GOT3 (cell line): ENCODE measurements around the gene MICAL1.

Source experiments
- DNase-seq: peaks from one replicate; lab custom pipeline; 2025; ENCODE audit warnings: mixed read lengths; lab: John Stamatoyannopoulos, UW

Gene MICAL1

DNA sequence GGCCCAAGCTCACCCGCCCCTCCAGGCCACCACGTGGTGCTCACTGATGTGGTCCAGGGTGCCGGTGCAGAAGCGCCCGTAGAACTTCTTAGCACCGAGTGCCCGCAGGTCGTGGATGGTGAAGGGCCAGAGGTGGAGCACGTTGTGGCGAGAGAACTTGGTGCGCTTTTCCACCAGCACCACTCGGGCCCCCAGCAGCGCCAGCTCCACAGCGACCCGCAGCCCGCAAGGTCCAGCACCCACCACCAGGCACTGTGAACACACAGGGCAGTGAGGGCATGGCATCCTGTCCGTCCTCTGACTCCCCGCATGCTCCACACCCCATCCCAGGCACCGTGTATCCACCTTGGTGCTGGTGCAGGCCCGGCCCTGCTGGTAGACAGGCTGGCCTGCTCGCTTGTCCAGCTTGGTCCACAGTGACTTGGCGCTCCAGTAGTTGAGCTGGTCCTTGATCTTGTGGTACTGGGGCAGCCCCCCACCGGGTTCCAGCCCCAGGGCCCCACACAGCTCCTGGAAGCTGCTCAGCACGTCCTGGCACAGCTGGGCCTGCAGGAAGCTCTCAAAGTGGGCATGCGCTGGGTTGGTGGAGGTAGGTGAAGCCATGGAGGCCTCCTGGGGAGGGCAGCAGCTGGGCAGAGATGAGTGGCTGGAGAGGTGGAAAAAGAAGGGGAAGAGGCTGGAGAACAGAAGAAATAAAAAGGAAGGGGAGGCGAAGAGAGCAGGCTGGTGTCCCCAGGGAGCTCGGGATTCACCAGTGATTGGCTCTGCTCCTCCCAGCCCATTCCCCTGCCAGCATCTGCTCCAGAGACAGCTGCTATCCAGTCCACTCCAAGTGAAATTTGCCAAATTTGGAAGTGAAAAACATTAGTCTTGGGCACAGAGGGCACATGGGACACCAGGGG lies 1.7 kb downstream of the MICAL1 start:
- no peak for DNase-seq

DNA sequence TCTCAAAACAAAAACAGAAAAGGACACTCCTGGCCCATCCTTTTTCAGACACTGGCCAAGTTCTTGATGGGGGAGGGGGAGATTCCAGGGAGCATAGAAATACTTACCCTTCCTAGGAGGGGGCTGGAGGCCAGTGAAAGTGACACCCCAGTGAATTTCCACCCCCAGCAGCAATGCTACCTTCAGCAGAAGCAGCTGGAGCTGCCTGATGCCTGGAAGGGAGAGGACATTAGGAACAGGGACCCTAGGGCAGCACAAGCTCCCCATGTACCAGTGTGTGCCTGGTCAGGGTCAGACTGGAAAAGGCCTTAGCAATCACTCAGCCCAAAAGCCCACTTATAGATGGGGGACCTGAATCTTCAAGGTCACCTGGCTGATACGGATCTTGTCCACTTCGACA lies 2.4 kb downstream of the MICAL1 start:
- no peak for DNase-seq

DNA sequence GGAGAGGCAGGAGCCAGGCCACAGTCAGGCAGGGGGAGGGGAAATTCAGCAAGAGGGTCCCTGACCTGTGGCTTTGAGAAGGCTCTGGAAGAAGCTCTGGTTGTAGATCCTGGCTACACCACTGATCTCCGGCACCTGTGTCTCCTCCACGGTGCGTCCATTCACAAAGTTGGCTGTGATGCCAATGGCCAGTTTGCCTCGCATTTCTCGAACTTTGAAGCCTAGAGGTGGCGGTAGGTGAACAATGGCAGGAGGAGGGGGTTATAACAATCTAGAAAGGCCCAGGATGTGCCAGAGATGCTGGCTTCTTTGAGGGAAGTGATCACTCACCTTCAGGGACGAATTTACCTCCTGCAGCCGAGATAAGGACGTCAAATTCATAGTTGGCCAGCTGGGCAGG lies 3.4 kb downstream of the MICAL1 start:
- no peak for DNase-seq

DNA sequence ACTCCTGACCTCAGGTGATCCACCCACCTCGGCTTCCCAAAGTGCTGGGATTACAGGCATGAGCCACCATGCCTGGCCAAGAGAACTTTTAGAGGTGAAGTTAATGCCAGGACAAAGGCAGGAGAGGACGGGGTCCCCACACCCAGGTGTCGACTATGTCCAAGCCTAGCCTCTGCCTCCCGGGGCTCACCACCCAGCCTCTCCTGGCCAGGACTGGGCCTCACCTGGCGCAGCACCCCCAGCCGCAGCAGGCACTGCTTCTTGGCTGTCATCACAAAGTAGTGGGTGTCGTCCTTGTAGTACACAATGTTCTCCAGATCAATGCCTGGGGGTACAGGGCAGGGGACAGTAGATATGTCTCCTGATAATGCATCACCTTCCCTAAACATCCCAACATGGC lies 4.2 kb downstream of the MICAL1 start:
- no peak for DNase-seq

DNA sequence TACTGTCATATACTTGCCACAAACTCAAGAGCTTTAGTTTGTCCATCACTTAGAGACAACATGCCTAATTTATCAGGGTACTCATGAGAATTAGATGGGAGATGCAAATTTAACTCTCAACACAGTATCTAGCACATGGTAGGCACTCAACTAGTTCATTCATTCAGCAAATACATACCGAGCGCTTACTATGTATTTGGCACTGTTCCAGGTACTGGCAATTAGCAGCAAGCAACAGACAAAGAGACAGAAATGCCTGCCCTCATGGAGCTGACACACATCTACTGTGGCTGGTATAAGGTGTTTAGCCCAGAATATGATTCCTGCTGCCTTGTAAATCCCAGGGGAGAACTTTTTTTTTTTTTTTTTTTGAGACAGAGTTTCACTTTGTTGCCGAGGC lies 4.8 kb downstream of the MICAL1 start:
- DNase-seq: no peak

DNA sequence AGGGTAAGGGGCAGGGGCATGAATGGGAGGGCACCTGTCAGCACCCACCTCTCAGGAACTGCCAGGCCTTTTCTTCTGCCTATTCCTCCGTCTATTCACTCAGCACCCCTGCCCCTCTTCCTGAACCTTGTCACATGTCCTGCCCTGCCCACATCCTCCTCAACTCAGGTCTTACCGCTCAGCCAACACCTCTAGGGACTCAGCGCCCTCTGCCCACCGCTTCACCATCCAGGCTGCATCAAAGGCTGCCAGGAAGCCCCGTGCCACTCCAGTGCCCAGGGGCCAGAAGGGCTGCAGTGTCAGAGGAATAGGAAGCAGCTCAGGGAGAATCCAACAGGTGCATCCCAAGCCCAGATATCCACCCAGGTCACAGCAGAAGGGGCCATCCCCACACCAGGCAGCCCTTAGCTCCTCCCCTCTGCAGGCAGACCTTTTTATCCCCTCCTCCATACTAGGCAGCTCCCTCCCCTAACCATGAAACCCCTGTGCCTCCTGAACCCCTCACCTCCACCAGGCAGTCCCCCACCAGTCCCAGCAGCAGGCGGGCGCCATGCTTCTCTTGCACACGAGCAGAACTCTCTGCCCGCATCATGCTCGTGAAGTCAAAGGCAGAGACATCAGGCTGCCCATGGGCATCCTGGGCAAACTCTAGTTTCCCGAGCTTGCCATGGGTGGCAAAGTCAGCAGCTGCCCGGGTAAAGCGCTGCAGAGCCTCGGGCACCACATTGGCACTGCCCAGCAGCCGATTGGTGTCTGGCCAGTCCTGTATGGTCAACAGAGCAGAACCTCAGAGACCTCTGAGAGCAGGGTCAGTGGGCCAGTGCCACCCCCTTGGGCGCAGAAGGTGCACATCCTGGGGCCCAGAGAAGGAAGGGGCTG lies 5.5 kb downstream of the MICAL1 start:
- no peak for DNase-seq

DNA sequence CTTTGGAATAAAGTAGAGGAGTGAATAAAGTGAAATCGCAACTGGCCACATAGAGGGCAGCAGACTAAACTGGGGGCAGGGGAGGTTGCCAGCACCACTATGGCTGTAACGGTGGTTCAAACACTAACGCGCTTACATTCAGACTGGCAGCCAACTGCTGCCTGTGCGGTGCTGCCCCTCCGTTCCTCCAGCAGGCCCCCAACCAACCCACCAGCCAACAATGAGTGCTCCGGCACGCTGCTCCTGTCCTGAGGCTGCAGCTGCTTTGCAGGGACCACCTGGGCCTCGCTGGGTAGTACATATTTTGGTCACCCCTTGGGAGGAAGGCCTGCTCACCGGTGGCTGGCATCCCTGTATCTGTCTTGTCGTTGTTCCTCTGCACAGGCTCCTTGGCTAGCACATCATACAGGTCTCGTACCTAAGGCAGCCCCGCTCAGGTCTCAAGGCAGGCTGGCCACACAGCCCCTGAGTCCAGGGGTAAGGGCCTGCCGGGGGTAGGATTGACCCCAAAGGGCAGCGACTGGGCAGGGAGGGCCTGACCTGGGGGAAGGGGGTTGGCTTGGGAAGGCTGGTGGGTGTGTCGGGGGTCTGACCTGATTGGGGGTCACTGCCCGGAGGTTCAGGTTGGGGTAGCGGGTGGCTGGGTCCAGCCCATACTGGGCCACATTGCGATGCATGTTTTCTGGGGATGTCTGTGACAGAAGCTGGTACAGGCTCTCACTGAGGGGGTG lies 6.3 kb downstream of the MICAL1 start:
- DNase-seq: no peak

DNA sequence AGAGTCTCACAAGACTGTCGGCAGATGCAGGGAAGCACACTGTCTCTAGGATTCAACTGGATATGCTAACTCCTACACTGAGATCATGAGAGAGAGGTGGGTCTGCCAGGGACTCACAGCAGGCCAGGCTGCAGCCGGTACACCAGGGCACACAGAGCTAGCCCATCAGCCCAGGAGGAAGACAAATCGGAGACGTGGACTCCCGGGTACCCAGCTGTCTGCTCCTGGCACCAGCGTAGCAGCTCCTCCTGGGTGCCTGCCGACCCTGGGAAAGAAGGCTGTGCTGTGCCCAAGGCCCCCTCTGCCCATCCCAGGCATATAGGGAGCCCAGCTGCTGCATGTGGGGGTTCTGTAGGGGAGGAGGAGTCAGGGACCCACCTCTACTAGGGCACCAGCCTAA lies 7.0 kb downstream of the MICAL1 start:
- no peak for DNase-seq

DNA sequence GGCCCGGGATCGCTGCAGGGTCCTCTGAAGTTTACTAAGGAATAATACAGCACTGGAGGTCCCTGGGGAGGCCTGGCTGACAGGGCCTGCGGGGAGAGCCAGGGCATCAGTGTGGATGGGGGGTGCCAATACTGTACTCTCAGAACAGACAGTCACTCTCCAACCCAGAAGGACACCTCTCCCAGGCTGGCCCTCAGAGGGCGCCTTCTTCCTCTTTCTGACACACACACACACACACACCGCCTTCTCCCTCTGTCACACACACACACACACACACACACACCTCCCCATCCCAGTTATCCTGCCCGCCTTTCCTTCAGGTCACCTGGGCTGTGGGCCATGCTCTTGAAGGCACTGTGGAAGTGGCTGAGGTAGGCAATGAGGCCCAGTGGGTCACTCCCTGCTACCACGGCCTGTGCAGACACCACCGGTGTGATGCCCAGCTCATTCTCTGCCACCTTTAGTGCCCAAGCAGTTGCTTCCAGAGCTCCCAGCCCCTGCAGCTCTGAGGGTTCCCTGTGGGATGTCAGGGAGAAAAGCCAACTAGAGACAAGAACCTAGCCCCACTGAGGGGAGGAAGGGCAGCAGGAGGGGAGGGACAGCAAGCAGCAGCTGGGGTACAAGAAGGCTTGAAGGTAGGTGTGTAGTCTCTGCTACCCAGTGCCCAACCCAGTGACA lies 7.6 kb downstream of the MICAL1 start:
- DNase-seq: no peak

DNA sequence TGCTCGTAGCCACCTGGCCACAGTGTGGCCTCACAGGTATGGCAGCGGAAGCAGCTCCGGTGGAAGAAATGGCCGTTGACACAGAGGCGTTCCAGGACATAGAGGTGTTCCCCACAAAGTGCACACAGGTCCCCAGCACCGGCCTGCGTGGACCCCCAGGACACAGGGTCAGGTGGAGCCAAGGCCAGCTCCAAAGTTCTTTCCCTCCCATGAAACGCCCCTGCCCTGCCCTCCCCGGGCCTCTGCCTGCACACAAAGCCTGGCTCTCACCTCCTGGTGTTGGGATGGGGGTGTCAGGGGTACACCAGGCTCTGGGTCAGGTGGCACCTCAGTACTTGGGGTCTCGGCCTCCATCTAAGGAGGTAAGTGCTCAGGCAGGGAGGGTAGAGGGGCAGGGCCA lies 8.5 kb downstream of the MICAL1 start:
- DNase-seq: no peak

DNA sequence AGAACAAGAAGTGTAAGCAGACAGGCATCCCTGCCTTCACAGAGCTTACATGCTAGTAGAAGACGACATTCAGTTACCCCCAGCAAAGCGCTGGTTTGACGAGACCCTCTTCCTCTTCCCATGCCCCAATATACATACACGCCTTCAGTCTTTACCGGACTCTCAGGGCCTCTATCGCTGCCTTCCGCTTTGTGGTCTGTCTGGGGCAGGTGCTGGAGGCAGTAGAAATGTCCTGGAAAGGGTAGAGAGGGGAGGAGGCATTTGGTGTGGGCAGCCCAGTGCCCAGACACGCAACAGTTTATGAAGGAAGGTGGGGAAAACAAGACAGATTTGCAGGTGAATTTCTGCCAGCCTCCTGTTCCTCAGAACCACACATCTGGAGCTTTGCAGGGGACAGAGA lies 9.0 kb downstream of the MICAL1 start:
- DNase-seq: no peak

DNA sequence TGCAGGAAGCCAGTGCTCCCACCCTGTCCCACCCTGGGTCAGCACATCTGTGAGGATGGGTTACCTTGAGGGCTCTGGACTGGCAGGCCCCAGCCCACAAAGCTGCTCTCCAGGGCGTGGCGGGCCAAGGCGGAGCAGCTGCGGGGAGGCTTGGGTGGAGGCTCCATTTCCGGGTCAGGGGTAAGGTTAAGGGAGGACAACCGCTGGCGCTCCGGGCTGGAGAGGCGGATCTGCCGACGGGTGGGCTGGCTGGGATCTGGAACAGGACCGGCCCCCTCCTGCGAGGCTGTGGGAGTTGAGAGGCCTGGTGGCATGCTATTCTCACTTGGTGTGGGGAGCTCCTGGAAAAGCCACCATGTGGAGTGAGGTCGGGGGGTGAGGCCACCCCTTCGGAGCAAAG lies 9.5 kb downstream of the MICAL1 start:
- no peak for DNase-seq

DNA sequence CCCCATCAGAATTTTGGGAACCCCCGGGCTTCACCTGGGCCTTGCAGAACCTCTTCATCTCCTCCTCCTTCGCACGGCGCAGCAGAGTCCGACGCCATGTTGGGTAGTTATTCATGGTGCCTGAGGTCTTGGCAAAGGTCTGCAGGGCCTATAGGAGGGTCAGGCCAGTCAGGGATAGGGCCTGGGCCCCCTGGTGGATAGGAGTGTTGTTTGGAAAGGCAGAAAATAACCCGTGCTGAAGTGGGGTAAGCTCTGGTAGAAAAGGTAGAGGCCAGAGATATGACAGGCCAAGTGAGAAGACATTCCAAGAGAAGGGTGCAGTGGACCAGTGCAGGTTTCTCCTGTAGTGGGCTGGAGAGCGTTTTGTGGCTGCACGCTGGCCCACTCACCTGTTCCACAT lies 10.2 kb downstream of the MICAL1 start:
- no peak for DNase-seq

DNA sequence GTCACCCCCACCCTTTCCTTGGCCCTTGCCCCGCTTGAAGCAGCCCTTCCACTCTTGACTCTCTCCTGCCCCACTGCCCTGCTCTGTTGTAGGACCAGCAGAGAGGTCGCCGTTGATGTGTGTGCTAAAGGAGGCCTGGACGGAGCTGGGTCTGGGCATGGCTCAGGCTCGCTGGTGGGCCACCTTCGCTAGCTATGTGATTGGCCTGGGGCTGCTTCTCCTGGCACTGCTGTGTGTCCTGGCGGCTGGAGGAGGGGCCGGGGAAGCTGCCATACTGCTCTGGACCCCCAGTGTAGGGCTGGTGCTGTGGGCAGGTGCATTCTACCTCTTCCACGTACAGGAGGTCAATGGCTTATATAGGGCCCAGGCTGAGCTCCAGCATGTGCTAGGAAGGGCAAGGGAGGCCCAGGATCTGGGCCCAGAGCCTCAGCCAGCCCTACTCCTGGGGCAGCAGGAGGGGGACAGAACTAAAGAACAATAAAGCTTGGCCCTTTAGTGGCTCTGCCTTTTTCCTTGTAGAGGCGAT lies 12.1 kb downstream of the MICAL1 start:
- DNase-seq: no peak

DNA sequence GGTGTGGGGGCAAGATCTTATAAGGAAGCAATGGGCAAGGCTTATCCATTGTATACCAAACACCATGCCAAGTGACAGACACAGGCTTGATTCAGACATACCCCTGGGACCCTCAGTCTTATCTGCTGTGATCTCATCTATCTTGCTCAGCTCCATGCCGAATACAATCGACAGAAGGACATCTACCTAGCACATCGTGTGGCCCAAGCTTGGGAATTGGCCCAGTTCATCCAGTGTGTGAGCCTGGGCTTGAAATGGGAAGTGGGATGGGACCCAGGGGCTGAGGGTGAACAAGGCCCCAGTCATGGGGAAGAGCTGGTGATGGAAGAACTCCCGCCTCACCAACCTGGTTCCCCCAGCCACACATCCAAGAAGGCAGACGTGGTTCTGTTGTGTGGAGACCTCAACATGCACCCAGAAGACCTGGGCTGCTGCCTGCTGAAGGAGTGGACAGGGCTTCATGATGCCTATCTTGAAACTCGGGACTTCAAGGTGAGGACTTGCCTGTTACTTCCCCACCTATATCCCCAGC lies 13.1 kb downstream of the MICAL1 start:
- no peak for DNase-seq

DNA sequence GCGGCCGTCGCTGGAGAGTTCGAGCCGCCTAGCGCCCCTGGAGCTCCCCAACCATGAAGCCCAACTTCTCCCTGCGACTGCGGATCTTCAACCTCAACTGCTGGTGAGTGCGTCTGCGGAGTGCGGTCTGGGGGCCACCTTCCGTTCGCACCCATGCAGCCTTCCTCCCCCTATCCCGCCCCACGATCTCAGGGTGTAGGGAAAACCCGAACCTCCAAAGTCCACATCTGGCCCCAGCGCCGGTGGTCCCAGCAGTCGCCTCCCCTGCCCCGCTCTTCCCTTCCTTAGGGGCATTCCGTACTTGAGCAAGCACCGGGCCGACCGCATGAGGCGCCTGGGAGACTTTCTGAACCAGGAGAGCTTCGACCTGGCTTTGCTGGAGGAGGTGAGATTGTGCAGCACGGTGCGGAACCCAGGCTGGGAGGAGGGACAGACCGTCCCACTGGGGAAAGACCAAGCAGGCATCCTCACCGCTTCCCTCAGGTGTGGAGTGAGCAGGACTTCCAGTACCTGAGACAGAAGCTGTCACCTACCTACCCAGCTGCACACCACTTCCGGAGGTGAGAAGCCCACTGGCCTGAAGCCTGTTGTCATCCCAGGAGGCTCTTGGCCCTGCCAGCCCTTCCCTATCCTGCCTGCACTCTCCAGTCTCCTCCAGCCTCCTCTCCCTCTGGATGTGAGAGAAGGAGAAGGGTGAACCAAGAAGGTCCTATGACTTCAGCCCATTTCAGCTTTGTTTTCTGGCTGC lies 14.3 kb downstream of the MICAL1 start:
- no peak for DNase-seq

DNA sequence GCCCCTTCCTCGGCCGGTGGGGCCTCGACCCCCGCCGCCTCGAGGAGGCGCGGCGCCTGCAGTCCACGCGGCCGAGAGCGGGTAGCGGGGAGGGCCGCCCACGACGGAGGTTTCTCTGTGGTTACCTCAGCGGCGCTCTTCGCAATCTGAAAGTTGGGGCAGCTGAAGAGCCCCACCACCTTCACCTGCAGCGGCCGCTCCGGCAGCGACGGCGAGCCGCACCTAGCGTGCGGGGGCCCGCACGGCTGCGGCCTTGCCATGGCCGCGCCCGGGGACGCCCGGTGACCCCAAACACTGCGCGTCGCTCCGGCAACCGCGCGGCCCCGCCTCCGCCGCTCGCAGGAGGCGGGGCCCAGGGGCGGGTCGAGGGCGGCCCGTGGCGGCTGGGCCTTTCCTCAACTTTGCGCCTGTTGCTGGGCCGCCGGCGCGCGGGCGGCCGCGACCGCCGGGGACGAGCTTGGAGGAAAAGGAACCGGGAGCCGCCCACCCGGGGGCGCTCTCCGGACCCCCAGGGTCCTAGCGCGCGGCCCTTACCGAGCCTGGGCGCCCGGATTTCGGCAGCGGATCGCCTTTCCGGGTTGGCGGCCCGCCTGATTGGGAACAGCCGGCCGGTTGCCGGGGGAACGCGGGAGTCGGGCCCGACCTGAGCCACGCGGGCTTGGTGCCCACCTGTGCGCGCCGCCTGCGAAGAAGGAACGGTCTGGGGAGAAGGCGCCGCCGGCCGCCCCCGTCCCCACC lies 15.1 kb downstream of the MICAL1 start, which contains the start of the genes PPIL6 and SMPD2:
PPIL6 (minus strand) TSS at position 298 of the 738 bp plus-strand sequence; CDS start at position 260, 38 bp downstream.
SMPD2 (plus strand) TSS at position 394 of the 738 bp plus-strand sequence. CDS start 398 bp downstream, outside the sequence.
- peak; percentile 72 for DNase-seq

DNA sequence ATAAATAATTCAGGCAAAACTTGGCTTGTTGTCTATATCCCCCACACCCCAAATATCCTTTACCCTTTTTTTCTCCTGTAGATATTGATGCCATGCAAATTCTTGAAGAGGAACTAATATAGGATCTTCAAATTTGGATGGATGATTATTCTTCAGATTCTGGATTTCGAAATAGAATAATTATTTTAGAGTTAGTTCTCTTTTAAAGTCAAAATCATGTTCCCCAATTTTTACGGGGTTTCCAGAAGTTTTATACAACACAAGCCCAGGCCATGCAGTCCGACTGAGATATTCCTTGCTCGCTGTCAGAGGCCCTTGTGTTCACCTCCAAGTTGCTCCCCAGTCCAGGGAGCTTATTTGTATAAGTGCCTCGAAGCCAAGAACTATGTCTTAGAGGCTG lies 19.5 kb downstream of the MICAL1 start:
- no peak for DNase-seq

DNA sequence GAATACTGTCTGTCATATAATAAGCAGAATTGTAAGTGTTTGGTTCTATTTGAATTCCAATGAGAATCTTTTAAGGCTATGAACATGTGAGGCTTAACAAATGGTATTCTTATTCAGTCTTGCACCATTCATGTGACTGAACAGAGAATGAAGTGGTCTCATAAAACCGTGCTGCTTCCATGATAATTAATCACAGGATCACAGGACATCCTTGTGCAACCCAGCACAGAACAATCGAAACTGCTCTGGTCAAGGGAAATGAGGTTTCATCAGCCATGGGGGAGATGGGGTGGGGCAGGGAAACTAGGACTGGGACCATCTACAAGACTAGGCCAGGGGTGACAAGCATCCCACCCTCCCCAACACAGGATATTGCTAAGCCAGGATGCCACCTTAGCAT lies 21.1 kb downstream of the MICAL1 start:
- no peak for DNase-seq

DNA sequence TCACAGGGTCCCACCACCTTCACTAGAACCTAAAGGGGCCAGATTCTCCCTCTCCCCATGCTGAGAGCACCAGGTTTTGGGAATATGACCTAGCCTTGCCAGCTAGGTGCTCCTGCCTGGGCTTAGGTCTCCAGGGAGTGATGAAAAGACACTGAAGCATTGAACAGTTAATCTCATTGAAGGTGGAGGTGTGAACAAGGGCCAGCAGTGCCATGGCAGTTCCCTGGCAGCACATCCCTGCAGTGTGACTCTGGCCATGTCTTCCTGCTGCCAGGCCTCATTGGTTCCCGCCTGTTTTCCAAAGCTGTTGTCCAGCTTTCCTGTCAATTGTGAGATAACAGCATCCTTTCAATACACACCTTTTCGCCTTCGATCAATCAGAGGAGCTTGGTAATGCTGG lies 26.1 kb downstream of the MICAL1 start:
- no peak for DNase-seq
